Fibroblast of the conjunctiva (primary cell): ENCODE data around the gene CACFD1.

Source experiments
- DNase-seq: peaks from one replicate; pipeline ENCODE4 v3.0.0-alpha.2; 2010; ENCODE audit warnings: low read depth

CACFD1 gene

GRCh38 chr9:133459476-133460404 is at the start of gene CACFD1:
CACFD1 (plus strand) TSS chr9:133459978; CDS start chr9:133460067, 89 bp downstream.
- peak; percentile 76 for DNase-seq

GRCh38 chr9:133415170-133415569 is 44.6 kb upstream of the CACFD1 start:
- DNase-seq = no peak

GRCh38 chr9:133417541-133418461 is 42.0 kb upstream of the CACFD1 start, which contains the start of gene REXO4:
REXO4 (minus strand) TSS chr9:133418010; CDS start chr9:133417844, 166 bp downstream.
- peak; percentile 71 for DNase-seq

GRCh38 chr9:133419005-133419404 is 40.8 kb upstream of the CACFD1 start:
- no peak for DNase-seq

GRCh38 chr9:133420392-133420827 is 39.4 kb upstream of the CACFD1 start:
- no peak for DNase-seq

GRCh38 chr9:133421615-133422542 is 37.9 kb upstream of the CACFD1 start, which contains the start of gene ADAMTS13:
ADAMTS13 (plus strand) TSS chr9:133422367; CDS start chr9:133422444, 77 bp downstream.
- DNase-seq = no peak

GRCh38 chr9:133423216-133423615 is 36.6 kb upstream of the CACFD1 start:
- DNase-seq = no peak

- no peak for DNase-seq
Measured at GRCh38 chr9:133424187-133424586, 35.6 kb upstream of the CACFD1 start.

GRCh38 chr9:133425049-133425632 is 34.6 kb upstream of the CACFD1 start:
- no peak for DNase-seq

- no peak for DNase-seq
Measured at GRCh38 chr9:133426011-133426410, 33.8 kb upstream of the CACFD1 start.

GRCh38 chr9:133427658-133428348 is 32.0 kb upstream of the CACFD1 start:
- no peak for DNase-seq

GRCh38 chr9:133428617-133429101 is 31.1 kb upstream of the CACFD1 start:
- DNase-seq = no peak

GRCh38 chr9:133429214-133429613 is 30.6 kb upstream of the CACFD1 start:
- no peak for DNase-seq

- DNase-seq = no peak
Measured at GRCh38 chr9:133429641-133430161, 30.1 kb upstream of the CACFD1 start.

GRCh38 chr9:133430244-133430643 is 29.5 kb upstream of the CACFD1 start:
- DNase-seq = no peak

- no peak for DNase-seq
Measured at GRCh38 chr9:133433351-133433843, 26.4 kb upstream of the CACFD1 start.

GRCh38 chr9:133436681-133437080 is 23.1 kb upstream of the CACFD1 start:
- no peak for DNase-seq

- DNase-seq = no peak
Measured at GRCh38 chr9:133437753-133438531, 21.8 kb upstream of the CACFD1 start.

GRCh38 chr9:133439337-133439736 is 20.4 kb upstream of the CACFD1 start:
- no peak for DNase-seq
